WTC11 (cell line): ENCODE measurements around the gene RND2. TPM values are rescaled to one million over a fixed set of nuclear protein-coding genes. Genes with fewer than 3 reads are reported as not detected.

Experiments used
- ELF4 ChIP-seq: sonication (generic); formaldehyde crosslinking; IDR thresholded peaks from 2 replicates; pipeline ENCODE4 v1.8.1; 2022; ENCODE audit warnings: low read depth, mild to moderate bottlenecking, moderate library complexity, missing genetic modification reagents
- FOXJ3 ChIP-seq: sonication (generic); formaldehyde crosslinking; IDR thresholded peaks from 2 replicates; pipeline ENCODE4 v1.9.0; 2021; ENCODE audit warnings: missing genetic modification reagents, mild to moderate bottlenecking, borderline replicate concordance
- GABPB1 ChIP-seq: sonication (generic); formaldehyde crosslinking; IDR thresholded peaks from 2 replicates; pipeline ENCODE4 v1.8.1; 2023; ENCODE audit warnings: mild to moderate bottlenecking, missing genetic modification reagents
- GTF2I ChIP-seq: fragments of 250-450 bp; sonication (Bioruptor Pico); conservative IDR thresholded peaks from 2 replicates; pipeline ENCODE4 v1.4.0; 2021; ENCODE audit warnings: mild to moderate bottlenecking
- HMGA2 ChIP-seq: fragments of 250-450 bp; sonication (Bioruptor Pico); IDR thresholded peaks from 2 replicates; pipeline ENCODE4 v1.4.0; 2021; ENCODE audit warnings: mild to moderate bottlenecking, moderate library complexity
- IRF2 ChIP-seq: sonication (generic); formaldehyde crosslinking; IDR thresholded peaks from 2 replicates; pipeline ENCODE4 v1.8.0; 2022; ENCODE audit warnings: low read depth, missing genetic modification reagents, borderline replicate concordance
- JUN ChIP-seq: sonication (generic); formaldehyde crosslinking; IDR thresholded peaks from 2 replicates; pipeline ENCODE4 v1.8.0; 2023; ENCODE audit warnings: mild to moderate bottlenecking, missing genetic modification reagents
- NFATC4 ChIP-seq: fragments of 250-450 bp; sonication (Bioruptor Pico); IDR thresholded peaks from 2 replicates; pipeline ENCODE4 v1.9.0; 2021; ENCODE audit warnings: mild to moderate bottlenecking
- NR3C1 ChIP-seq: sonication (generic); formaldehyde crosslinking; conservative IDR thresholded peaks from 2 replicates; pipeline ENCODE4 v1.8.1; 2023; ENCODE audit warnings: low read depth, mild to moderate bottlenecking, missing genetic modification reagents
- TCF7 ChIP-seq: sonication (generic); formaldehyde crosslinking; IDR thresholded peaks from 2 replicates; pipeline ENCODE4 v1.8.0; 2022; ENCODE audit warnings: mild to moderate bottlenecking, low read depth, missing genetic modification reagents, moderate library complexity
- TEAD1 ChIP-seq: sonication (generic); formaldehyde crosslinking; IDR thresholded peaks from 2 replicates; pipeline ENCODE4 v1.8.0; 2022; ENCODE audit warnings: mild to moderate bottlenecking, missing genetic modification reagents
- ZNF121 ChIP-seq: sonication (generic); formaldehyde crosslinking; IDR thresholded peaks from 2 replicates; pipeline ENCODE4 v1.8.0; 2023; ENCODE audit warnings: missing genetic modification reagents
- ZNF232 ChIP-seq: sonication (generic); formaldehyde crosslinking; IDR thresholded peaks from 2 replicates; pipeline ENCODE4 v1.8.0; 2022; ENCODE audit warnings: mild to moderate bottlenecking, missing genetic modification reagents
- ZNF263 ChIP-seq: sonication (generic); formaldehyde crosslinking; IDR thresholded peaks from 2 replicates; pipeline ENCODE4 v1.8.1; 2022; ENCODE audit warnings: low read depth, mild to moderate bottlenecking, moderate library complexity, missing genetic modification reagents
- ZNF396 ChIP-seq: fragments of 250-450 bp; sonication (Bioruptor Pico); IDR thresholded peaks from 2 replicates; pipeline ENCODE4 v1.8.0; 2021; ENCODE audit warnings: mild to moderate bottlenecking, moderate library complexity, borderline replicate concordance
- total RNA-seq: library from RNA; stranded (reverse); gene quantifications from 3 replicates; pipeline ENCODE4 v1.2.3, GENCODE V29; 2021
- TF ChIP-seq, protein P1 (sequence below): sonication (generic); formaldehyde crosslinking; IDR thresholded peaks from 2 replicates; pipeline ENCODE4 v1.8.1; 2023; ENCODE audit warnings: mild to moderate bottlenecking, missing genetic modification reagents, moderate library complexity
- TF ChIP-seq, protein P2 (sequence below): sonication (generic); formaldehyde crosslinking; IDR thresholded peaks from 2 replicates; pipeline ENCODE4 v1.8.1; 2023; ENCODE audit warnings: mild to moderate bottlenecking, missing genetic modification reagents
- TF ChIP-seq, protein P3 (sequence below): sonication (generic); formaldehyde crosslinking; IDR thresholded peaks from 2 replicates; pipeline ENCODE4 v1.8.1; 2023; ENCODE audit warnings: mild to moderate bottlenecking, moderate library complexity, missing genetic modification reagents
- TF ChIP-seq, protein P4 (sequence below): sonication (generic); formaldehyde crosslinking; IDR thresholded peaks from 2 replicates; pipeline ENCODE4 v1.8.1; 2023; ENCODE audit warnings: mild to moderate bottlenecking, missing genetic modification reagents, borderline replicate concordance
- TF ChIP-seq, protein P5 (sequence below): fragments of 250-450 bp; sonication (Bioruptor Pico); IDR thresholded peaks from 2 replicates; pipeline ENCODE4 v1.9.0; 2021; ENCODE audit warnings: mild to moderate bottlenecking
- TF ChIP-seq, protein P6 (sequence below): sonication (generic); formaldehyde crosslinking; IDR thresholded peaks from 2 replicates; pipeline ENCODE4 v1.8.0; 2023; ENCODE audit warnings: missing genetic modification reagents
- TF ChIP-seq, protein P7 (sequence below): sonication (generic); formaldehyde crosslinking; IDR thresholded peaks from 2 replicates; pipeline ENCODE4 v1.8.1; 2023; ENCODE audit warnings: mild to moderate bottlenecking, missing genetic modification reagents, moderate library complexity
- TF ChIP-seq, protein P8 (sequence below): sonication (generic); formaldehyde crosslinking; conservative IDR thresholded peaks from 2 replicates; pipeline ENCODE4 v1.8.1; 2022; ENCODE audit warnings: mild to moderate bottlenecking, missing genetic modification reagents
- TF ChIP-seq, protein P9 (sequence below): sonication (generic); formaldehyde crosslinking; IDR thresholded peaks from 2 replicates; pipeline ENCODE4 v1.8.0; 2022; ENCODE audit warnings: mild to moderate bottlenecking, missing genetic modification reagents
- TF ChIP-seq, protein P10 (sequence below): fragments of 250-450 bp; sonication (Bioruptor Pico); IDR thresholded peaks from 2 replicates; pipeline ENCODE4 v1.9.0; 2021; ENCODE audit warnings: moderate library complexity, mild to moderate bottlenecking, inconsistent platforms, borderline replicate concordance

Gene RND2
- total RNA-seq, 1 experiment from 2014 or later = 50.2 TPM

DNA sequence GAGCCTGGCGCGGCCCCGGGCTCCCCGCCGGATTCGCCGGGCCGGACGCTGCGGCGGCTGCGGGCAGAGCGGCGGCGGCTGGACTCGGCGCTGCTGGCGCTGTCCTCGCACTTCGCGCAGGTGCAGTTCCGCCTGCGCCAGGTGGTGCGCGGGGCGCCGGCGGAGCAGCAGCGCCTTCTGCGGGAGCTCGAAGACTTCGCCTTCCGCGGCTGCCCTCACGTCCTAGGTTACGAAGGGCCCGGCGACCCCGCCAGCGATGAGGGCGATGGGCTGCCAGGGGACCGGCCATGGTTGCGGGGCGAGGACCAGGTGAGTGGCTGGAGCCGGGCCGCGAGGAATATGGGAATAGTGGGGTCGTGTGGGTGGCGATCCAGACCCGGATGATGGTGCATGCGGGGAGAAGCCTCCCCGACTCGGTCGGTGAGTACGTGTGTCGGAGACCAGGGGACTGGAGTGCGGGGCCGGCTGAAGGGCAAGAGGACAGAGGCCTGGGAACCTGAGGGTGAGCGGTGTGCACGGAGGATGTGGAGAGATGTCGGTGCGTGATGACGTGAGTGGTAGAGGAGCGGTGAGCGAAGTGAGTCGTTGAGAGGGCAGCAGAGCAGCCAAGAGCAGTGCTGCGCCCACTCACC, 44.1 kb upstream of the RND2 start (continued):
- TF ChIP-seq, protein P1, sequence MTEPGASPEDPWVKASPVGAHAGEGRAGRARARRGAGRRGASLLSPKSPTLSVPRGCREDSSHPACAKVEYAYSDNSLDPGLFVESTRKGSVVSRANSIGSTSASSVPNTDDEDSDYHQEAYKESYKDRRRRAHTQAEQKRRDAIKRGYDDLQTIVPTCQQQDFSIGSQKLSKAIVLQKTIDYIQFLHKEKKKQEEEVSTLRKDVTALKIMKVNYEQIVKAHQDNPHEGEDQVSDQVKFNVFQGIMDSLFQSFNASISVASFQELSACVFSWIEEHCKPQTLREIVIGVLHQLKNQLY (CRISPR knock-in tag) = no peak
- TF ChIP-seq, protein P2, sequence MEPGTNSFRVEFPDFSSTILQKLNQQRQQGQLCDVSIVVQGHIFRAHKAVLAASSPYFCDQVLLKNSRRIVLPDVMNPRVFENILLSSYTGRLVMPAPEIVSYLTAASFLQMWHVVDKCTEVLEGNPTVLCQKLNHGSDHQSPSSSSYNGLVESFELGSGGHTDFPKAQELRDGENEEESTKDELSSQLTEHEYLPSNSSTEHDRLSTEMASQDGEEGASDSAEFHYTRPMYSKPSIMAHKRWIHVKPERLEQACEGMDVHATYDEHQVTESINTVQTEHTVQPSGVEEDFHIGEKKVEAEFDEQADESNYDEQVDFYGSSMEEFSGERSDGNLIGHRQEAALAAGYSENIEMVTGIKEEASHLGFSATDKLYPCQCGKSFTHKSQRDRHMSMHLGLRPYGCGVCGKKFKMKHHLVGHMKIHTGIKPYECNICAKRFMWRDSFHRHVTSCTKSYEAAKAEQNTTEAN (CRISPR knock-in tag) = no peak
- no peak for TF ChIP-seq HMGA2 (CRISPR knock-in tag)
- TF ChIP-seq, protein P3, sequence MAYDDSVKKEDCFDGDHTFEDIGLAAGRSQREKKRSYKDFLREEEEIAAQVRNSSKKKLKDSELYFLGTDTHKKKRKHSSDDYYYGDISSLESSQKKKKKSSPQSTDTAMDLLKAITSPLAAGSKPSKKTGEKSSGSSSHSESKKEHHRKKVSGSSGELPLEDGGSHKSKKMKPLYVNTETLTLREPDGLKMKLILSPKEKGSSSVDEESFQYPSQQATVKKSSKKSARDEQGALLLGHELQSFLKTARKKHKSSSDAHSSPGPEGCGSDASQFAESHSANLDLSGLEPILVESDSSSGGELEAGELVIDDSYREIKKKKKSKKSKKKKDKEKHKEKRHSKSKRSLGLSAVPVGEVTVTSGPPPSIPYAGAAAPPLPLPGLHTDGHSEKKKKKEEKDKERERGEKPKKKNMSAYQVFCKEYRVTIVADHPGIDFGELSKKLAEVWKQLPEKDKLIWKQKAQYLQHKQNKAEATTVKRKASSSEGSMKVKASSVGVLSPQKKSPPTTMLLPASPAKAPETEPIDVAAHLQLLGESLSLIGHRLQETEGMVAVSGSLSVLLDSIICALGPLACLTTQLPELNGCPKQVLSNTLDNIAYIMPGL = peak; percentile 59; the same call in 1 of the 2 replicates
- TF ChIP-seq TCF7 (CRISPR knock-in tag) = no peak
- no peak for TF ChIP-seq IRF2 (CRISPR knock-in tag)
- no peak for TF ChIP-seq ZNF396 (CRISPR knock-in tag)
- TF ChIP-seq, protein P4, sequence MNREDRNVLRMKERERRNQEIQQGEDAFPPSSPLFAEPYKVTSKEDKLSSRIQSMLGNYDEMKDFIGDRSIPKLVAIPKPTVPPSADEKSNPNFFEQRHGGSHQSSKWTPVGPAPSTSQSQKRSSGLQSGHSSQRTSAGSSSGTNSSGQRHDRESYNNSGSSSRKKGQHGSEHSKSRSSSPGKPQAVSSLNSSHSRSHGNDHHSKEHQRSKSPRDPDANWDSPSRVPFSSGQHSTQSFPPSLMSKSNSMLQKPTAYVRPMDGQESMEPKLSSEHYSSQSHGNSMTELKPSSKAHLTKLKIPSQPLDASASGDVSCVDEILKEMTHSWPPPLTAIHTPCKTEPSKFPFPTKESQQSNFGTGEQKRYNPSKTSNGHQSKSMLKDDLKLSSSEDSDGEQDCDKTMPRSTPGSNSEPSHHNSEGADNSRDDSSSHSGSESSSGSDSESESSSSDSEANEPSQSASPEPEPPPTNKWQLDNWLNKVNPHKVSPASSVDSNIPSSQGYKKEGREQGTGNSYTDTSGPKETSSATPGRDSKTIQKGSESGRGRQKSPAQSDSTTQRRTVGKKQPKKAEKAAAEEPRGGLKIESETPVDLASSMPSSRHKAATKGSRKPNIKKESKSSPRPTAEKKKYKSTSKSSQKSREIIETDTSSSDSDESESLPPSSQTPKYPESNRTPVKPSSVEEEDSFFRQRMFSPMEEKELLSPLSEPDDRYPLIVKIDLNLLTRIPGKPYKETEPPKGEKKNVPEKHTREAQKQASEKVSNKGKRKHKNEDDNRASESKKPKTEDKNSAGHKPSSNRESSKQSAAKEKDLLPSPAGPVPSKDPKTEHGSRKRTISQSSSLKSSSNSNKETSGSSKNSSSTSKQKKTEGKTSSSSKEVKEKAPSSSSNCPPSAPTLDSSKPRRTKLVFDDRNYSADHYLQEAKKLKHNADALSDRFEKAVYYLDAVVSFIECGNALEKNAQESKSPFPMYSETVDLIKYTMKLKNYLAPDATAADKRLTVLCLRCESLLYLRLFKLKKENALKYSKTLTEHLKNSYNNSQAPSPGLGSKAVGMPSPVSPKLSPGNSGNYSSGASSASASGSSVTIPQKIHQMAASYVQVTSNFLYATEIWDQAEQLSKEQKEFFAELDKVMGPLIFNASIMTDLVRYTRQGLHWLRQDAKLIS (CRISPR knock-in tag) = no peak
- no peak for TF ChIP-seq FOXJ3 (CRISPR knock-in tag)
- TF ChIP-seq, protein P5, sequence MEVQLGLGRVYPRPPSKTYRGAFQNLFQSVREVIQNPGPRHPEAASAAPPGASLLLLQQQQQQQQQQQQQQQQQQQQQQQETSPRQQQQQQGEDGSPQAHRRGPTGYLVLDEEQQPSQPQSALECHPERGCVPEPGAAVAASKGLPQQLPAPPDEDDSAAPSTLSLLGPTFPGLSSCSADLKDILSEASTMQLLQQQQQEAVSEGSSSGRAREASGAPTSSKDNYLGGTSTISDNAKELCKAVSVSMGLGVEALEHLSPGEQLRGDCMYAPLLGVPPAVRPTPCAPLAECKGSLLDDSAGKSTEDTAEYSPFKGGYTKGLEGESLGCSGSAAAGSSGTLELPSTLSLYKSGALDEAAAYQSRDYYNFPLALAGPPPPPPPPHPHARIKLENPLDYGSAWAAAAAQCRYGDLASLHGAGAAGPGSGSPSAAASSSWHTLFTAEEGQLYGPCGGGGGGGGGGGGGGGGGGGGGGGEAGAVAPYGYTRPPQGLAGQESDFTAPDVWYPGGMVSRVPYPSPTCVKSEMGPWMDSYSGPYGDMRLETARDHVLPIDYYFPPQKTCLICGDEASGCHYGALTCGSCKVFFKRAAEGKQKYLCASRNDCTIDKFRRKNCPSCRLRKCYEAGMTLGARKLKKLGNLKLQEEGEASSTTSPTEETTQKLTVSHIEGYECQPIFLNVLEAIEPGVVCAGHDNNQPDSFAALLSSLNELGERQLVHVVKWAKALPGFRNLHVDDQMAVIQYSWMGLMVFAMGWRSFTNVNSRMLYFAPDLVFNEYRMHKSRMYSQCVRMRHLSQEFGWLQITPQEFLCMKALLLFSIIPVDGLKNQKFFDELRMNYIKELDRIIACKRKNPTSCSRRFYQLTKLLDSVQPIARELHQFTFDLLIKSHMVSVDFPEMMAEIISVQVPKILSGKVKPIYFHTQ = no peak
- 0 out of 2 replicates have a peak, but pooled peaks have one; percentile 53 for TF ChIP-seq NR3C1 (CRISPR knock-in tag)
- TF ChIP-seq, protein P6, sequence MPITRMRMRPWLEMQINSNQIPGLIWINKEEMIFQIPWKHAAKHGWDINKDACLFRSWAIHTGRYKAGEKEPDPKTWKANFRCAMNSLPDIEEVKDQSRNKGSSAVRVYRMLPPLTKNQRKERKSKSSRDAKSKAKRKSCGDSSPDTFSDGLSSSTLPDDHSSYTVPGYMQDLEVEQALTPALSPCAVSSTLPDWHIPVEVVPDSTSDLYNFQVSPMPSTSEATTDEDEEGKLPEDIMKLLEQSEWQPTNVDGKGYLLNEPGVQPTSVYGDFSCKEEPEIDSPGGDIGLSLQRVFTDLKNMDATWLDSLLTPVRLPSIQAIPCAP = no peak
- no peak for TF ChIP-seq ZNF232
- TF ChIP-seq, protein P7, sequence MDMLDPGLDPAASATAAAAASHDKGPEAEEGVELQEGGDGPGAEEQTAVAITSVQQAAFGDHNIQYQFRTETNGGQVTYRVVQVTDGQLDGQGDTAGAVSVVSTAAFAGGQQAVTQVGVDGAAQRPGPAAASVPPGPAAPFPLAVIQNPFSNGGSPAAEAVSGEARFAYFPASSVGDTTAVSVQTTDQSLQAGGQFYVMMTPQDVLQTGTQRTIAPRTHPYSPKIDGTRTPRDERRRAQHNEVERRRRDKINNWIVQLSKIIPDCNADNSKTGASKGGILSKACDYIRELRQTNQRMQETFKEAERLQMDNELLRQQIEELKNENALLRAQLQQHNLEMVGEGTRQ (CRISPR knock-in tag) = 0 out of 2 replicates have a peak, but pooled peaks have one; percentile 1
- TF ChIP-seq, protein P8, sequence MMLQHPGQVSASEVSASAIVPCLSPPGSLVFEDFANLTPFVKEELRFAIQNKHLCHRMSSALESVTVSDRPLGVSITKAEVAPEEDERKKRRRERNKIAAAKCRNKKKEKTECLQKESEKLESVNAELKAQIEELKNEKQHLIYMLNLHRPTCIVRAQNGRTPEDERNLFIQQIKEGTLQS (CRISPR knock-in tag) = no peak
- TF ChIP-seq TEAD1 (CRISPR knock-in tag) = no peak
- TF ChIP-seq JUN (CRISPR knock-in tag) = no peak; the same call in 1 of the 2 replicates
- no peak for TF ChIP-seq GTF2I (CRISPR knock-in tag)
- no peak; the same call in 1 of the 2 replicates for TF ChIP-seq GABPB1 (CRISPR knock-in tag)
- TF ChIP-seq ZNF121 = no peak
- TF ChIP-seq, protein P9, sequence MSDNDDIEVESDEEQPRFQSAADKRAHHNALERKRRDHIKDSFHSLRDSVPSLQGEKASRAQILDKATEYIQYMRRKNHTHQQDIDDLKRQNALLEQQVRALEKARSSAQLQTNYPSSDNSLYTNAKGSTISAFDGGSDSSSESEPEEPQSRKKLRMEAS (CRISPR knock-in tag) = peak; percentile 21
- TF ChIP-seq ELF4 (CRISPR knock-in tag) = no peak
- TF ChIP-seq NFATC4 (CRISPR knock-in tag) = no peak
- TF ChIP-seq, protein P10, sequence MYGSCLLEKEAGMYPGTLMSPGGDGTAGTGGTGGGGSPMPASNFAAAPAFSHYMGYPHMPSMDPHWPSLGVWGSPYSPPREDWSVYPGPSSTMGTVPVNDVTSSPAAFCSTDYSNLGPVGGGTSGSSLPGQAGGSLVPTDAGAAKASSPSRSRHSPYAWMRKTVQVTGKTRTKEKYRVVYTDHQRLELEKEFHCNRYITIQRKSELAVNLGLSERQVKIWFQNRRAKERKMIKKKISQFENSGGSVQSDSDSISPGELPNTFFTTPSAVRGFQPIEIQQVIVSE (CRISPR knock-in tag) = no peak
- TF ChIP-seq ZNF263 = 0 out of 2 replicates have a peak, but pooled peaks have one; percentile 27
